Myocyte (in vitro differentiated cells): ENCODE measurements around the gene RPS21. TPM values are rescaled to one million over a fixed set of nuclear protein-coding genes. Genes with fewer than 3 reads are reported as not detected.

Source experiments
- DNase-seq: peaks from one replicate; pipeline ENCODE4 v3.0.0-alpha.2; 2012; ENCODE audit warnings: low read depth
- polyA plus RNA-seq: library from polyadenylated mRNA; unstranded; fragments of >200 nt; gene quantifications from one replicate; pipeline ENCODE4 v1.2.1, GENCODE V29; 2012; ENCODE audit warnings: missing spikeins
- total RNA-seq: library from RNA; depleted of rRNA; stranded (reverse); fragments of >200 nt; gene quantifications from 2 replicates; pipeline ENCODE4 v1.2.3, GENCODE V29; 2014

Gene RPS21
- 610 and 2,016 TPM in 2 replicates for total RNA-seq
- 2,121 TPM for polyA plus RNA-seq

GRCh38 chr20:62386383-62387218 lies at the start of gene RPS21:
Gene RPS21 (plus strand): TSS chr20:62387103. CDS start chr20:62387339, 236 bp downstream.
- DNase-seq, result peak; percentile 92

- peak; percentile 43 for DNase-seq
Observed at GRCh38 chr20:62337558-62338293, 49.2 kb upstream of the RPS21 start.

DNA sequence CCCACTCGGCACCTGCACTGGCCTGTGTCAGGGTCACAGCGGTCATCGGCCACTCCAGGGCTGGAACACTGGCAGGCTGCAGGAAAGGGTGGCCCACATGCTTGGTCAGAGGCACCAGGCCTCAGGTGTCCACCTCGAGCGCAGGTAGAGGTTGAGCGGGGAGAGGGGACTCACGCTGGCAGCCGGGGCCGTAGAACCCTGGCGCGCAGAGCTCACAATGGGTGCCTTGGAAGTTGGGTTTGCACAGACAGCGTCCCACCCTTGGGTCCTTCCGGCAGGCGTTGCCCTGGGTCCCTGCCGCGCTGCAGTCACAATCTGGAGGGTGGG lies 48.6 kb upstream of the RPS21 start:
- DNase-seq, result no peak

DNA sequence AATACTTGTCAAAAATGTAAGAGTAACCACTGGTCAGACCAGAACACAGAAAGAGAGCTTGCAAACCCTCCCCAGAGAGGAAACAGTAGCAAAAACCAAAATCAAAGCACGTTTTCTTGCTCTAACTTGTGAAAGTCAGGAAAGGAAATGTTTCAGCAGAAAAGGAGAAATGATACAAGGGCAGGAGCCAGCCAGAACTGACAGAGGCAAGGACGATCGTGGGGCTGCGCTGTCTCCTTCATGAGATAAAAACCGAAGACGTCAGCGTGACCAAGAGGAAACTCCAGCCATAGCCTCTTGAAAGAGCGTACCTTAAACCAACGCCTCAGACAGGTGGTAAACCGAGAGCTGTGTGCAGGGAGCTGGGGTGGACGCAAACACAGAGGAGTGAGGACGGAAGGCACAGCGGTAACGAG lies 47.2 kb upstream of the RPS21 start:
- no peak for DNase-seq

DNA sequence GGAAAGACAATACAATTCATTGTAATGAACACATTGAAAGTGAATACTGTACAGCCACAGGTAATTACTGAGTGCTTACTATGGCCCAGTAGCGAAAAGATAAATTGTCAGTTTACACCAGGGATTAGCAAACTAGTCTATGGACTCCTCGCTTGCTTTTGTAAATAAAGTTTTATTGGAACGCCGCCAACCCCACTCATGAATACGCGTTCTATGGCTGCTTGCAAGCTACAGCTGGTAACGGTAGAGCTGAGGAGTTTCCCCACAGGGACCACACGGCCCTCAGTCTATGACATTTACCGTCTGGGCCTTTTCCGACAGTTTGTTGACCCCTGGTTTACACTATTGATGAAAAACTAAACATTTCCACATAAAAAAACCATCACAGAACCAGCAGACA lies 44.0 kb upstream of the RPS21 start:
- no peak for DNase-seq

DNA sequence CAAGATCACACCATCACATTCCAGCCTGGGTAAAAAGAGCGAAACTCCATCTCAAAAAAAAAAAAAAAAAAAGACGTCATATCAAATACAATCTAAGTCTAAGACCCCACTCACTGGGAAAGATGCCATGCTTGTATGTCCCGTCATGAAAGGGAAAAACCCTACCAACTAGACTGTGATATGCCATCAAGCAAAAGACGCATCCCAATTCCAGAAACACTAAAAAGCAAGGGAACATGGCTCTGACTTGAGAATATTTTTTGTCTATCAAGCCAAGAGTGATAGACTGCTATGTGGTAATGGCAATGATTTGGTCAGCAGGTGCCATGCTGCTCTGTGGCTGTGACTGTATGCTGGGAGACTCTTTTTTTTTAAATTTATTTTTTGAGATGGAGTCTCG lies 42.8 kb upstream of the RPS21 start:
- DNase-seq, result no peak

DNA sequence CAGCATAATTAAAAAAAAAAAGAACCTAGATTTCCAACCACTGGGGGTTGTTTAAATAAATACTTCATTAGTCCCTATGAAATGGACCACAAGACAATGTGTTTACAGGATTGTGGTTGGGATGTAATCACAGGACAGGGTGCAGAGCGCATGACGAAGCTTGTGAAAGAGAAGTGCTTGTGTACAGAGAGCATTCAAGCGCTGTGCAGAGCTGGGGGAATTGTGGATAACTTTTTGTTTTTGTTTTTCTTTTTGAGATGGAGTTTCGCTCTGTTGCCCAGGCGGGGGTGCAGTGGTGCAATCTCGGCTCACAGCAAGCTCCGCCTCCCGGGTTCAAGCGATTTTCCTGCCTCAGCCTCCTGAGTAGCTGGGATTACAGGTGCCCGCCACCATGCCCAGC lies 42.1 kb upstream of the RPS21 start:
- DNase-seq, result no peak

DNA sequence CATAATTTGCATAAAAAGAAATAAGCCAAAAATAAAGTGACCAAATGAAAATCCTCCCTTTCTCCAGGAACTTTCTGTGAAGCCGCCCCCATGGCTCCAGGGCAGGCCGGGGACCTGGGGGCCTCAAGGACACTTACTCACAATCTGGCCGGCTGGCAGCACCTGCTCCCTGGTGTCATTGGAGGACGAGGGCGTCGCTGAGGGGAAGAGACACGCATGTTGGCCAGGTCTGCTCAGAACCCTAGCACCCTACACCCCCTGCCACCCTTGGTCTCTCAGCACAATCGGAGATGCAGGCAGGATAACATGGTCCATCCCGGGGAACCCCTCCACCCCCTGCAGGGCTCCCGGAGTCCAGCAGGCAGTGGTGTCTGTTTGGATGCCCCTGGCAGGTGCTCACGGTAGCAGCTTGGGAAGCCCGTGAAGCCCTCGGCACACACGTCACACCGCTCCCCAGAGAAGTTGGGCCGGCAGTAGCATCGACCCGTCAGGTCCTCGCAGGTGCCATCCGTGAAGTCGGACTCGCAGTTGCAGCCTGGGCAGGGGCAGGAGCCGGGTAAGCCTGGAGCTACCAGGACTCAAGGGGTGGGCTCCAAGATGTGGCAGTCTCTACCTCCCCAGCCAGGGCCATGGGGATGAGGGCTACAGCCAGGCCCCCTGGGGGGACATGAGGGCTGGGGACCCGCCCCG lies 41.1 kb upstream of the RPS21 start:
- no peak for DNase-seq

- DNase-seq, result no peak
Observed at GRCh38 chr20:62346398-62347150, 40.3 kb upstream of the RPS21 start.

GRCh38 chr20:62347151-62347404 lies 39.8 kb upstream of the RPS21 start:
- DNase-seq, result no peak

DNA sequence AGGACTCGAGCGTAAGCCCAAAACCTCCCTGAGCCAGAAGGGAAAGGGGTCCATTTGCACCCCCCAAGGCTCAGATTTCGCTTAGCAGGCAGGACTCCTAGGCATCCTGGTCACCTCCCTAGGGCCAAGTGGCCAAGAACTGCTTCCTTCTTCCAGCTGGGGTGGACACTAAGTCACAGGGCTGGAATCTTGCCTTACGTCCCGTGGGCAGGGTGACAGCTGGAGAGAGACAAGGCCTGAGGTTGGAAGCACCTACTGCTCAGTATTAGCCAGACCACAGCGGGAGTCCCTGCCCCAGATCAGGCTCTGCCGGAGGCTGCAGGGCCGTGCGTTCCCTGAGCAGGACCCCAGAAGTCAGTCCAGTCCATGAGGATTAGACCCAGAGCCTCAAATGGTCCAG lies 39.5 kb upstream of the RPS21 start:
- peak; percentile 92 for DNase-seq

DNA sequence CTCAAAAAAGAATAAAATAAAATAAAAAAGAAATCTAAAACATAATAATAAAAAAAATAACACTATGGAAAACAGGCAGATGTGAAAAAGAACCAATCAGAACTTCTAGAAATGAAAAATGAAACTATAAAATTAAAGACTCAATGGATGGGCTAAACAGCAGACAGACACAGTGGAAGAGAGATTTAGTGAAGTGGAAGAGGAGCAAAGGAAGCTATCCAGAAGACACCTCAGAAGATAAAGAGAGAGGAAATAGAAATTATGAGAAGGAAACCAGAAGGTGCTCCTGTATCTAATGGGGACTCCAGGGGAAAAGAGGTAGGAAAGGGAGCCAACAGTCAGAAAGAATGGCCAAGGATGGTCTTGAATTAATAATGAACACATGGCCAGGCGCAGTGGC lies 38.3 kb upstream of the RPS21 start:
- no peak for DNase-seq

DNA sequence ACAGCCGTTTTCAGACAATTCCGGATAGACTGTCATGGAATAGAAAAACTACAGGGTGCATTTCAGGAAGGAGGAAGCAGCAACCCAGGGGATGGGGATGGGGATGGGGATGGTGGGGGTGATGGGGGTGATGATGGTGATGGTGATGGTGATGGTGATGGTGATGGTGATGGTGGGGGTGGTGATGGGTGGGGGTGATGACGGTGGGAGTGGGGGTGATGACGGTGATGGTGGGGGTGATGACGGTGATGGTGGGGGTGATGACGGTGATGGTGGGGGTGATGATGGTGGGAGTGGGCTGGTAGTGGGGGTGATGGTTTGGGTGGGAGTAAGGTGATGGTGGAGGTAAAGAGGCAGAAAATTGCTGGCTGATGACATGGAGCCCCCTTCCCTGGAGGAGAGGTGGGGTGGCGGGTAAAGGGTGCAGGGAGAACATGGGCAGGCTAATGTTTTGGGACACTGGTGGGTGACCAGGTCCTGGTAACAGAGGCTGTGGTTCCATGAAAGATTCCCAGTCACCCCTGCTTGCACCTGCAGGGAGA lies 37.3 kb upstream of the RPS21 start:
- no peak for DNase-seq

DNA sequence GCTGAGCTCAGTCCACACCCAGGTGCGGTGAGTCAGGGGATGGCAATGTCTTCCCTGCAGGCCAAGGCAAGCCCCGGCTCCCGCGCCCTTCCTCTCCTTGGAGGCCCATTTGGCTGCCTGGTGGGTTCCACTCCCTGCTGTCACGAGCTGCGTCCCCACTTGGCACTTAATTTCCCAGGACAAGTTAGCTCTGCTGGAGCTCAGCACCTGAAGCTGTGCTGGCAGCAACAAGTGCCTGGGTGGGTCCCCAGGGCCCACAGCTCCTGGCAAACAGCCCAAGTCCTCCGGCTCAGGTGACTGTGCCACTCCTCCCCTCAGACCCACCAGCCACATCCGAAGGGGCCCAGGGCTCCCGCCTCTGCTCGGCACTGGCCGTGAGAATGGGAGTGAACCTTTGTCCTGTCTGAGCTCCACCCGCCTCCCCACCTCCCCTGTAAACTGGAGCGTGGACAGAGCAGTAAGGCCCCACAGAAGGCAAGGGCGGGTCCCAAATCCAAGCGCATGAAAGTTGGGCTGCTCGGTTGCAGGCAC lies 36.7 kb upstream of the RPS21 start:
- DNase-seq, result peak; percentile 10

DNA sequence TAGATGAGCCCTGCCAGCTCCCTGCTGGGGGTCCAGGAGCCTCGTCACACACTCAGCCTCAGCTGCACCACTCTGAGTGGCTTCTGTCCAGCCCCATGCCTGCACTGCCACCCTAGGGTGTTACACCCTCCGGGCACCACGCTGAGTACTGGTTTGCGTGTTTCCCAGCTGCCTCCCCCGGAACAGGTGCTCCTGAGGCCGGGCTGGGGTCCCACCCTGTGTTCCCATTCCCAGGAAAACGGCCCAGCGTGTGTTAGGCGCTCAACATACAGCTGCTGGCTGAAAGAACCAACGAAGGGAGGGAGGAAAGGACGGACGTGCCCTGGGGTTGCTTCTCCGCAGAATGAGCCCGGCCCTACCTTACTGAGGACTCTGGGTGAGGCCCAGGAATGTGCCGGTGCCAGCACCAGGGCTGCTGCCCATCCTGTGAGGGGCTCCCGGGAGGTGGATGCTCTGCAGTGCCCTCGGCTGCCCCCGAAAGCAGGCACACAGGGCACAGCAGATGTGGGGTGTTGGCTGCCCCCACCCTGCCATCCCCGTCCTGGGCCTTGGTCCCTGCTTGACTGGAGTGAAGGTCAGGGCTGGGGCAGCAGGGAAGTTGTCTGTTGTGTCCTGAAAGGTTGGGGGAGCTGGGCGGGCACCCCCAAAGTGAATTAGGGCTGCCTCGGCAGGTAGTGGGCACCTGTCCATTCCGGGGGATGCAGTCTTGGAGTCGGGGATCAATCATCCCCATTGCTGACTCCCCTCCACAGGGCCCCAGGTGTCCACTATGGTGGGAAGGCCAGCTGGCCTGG lies 36.1 kb upstream of the RPS21 start:
- DNase-seq, result no peak

GRCh38 chr20:62351469-62352401 lies 35.2 kb upstream of the RPS21 start:
- DNase-seq, result no peak

DNA sequence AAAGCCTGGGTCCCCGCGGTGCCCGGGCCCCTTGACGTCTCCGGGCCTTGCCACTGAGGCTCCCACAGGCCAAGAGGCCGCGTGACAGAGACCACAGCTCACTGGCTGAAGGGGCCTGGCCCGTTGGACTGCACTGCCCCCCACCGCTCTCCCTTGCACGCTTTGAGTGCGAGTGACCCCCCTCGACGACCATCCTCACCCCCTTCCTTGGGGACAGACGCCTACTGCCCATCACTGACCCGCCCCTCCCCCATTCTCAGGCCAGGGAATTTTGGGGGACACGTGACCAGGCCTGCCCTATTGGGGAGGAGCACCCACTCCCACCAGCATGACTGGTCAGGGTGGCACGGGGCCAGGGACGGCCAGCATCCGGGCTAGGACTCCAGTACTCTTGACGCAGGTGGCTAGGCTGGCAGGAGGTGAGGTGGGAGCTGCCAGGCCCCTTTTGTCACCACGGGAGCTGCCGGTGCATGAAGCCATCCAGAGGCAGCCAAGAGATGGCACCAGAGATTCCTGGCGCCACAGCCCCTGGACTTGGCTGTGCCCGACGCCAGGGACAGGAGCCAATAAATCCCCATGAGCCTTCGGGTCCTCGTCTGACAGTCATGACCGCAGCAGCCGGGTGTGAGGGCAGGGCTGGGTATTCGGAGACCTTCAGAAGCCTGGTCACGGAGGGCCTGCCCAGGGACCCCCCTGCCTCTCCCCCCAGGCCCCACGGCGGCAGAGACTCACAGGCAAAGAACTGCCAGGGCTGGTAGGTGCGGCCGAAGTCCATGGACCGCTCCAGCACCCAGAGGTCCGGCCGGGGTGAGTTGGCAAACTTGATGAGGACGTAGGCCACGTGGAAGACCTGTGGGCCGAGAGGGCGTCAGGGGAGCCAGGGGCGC lies 34.3 kb upstream of the RPS21 start:
- peak; percentile 64 for DNase-seq
